ENCODE results near the gene IL1B. TPM values are rescaled to one million over a fixed set of nuclear protein-coding genes. Genes with fewer than 3 reads are reported as not detected.

The IL1B gene
- total RNA-seq, 2 experiments from 2014 or later = not detected

DNA sequence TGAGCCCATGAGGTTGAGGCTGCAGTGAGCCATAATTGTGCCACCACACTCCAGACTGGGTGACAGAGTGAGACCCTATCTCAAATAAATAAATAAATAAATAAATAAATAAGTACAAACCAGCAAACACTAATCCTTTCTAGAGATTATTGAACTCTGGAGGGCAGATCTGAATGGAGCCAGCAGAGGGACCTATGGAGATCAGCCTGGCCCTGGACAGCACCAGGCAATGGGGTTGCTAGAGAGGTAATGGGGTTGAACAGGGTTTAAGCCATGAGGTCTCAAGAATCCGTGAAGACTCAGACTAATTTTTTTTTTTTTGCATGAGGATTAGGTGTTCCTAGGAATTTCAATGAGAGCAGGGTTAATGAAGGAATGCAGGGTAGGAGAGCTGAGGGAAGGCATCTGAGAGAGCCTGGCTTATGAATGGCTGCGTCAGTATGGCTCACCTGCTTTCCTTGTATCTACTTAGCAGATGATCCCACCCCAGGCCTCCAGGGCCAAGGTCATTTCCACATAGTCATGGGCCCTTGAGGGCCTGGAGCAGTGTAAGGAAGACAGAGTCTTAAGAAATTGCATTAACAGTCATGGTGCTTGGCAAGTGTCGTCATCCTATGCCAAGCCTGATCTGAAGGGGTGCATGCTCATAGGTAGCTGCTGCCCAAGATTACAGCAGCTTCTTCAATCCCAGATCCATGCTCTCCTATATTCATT, 39.8 kb upstream of the IL1B start:
- BruUV-seq (replicated peaks) = no TSS peak
- TF ChIP-seq, protein P1, sequence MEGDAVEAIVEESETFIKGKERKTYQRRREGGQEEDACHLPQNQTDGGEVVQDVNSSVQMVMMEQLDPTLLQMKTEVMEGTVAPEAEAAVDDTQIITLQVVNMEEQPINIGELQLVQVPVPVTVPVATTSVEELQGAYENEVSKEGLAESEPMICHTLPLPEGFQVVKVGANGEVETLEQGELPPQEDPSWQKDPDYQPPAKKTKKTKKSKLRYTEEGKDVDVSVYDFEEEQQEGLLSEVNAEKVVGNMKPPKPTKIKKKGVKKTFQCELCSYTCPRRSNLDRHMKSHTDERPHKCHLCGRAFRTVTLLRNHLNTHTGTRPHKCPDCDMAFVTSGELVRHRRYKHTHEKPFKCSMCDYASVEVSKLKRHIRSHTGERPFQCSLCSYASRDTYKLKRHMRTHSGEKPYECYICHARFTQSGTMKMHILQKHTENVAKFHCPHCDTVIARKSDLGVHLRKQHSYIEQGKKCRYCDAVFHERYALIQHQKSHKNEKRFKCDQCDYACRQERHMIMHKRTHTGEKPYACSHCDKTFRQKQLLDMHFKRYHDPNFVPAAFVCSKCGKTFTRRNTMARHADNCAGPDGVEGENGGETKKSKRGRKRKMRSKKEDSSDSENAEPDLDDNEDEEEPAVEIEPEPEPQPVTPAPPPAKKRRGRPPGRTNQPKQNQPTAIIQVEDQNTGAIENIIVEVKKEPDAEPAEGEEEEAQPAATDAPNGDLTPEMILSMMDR (conservative IDR thresholded peaks at IDR 0.05; ENCODE audit: low read length) = no peak
- TF ChIP-seq EZH2phosphoT487 (IDR thresholded peaks at IDR 0.05; ENCODE audit: borderline replicate concordance, low read depth, low read length) = no peak
- Histone ChIP-seq H3K79me2 (ENCODE audit: insufficient read depth, low read depth, low read length) (no peaks in the 10 kb centered on the region), H3K4me1 (ENCODE audit: insufficient read depth, low read length, poor library complexity, severe bottlenecking) (peaks cover 24% of the 10 kb centered on the region), H3K4me3 (ENCODE audit: low read depth, low read length, poor library complexity, severe bottlenecking) (no peak overlapping the region), H3K27ac (ENCODE audit: low read depth, low read length, poor library complexity, severe bottlenecking) (no peak overlapping the region), H3K36me3 (ENCODE audit: insufficient read depth, low read length) (no peaks in the 10 kb centered on the region), H3K9me3 (ENCODE audit: low read length) (no peaks in the 10 kb centered on the region), H3K4me2 (ENCODE audit: low read length) (no peak overlapping the region), H4K20me1 (ENCODE audit: insufficient read depth, low read length) (no peaks in the 10 kb centered on the region), H3K9me2 (ENCODE audit: insufficient read depth, low read length) (no peaks in the 10 kb centered on the region), H2AFZ (ENCODE audit: low read length) (no peak overlapping the region)
- ChIA-PET CTCF (ENCODE audit: unreplicated experiment) (no interaction called here), POLR2A (no interaction called here)
- no peak for DNase-seq (ENCODE audit: low spot score)
- intact Hi-C loops (cut with micrococcal nuclease; ENCODE audit: unreplicated experiment) = no loop called here

DNA sequence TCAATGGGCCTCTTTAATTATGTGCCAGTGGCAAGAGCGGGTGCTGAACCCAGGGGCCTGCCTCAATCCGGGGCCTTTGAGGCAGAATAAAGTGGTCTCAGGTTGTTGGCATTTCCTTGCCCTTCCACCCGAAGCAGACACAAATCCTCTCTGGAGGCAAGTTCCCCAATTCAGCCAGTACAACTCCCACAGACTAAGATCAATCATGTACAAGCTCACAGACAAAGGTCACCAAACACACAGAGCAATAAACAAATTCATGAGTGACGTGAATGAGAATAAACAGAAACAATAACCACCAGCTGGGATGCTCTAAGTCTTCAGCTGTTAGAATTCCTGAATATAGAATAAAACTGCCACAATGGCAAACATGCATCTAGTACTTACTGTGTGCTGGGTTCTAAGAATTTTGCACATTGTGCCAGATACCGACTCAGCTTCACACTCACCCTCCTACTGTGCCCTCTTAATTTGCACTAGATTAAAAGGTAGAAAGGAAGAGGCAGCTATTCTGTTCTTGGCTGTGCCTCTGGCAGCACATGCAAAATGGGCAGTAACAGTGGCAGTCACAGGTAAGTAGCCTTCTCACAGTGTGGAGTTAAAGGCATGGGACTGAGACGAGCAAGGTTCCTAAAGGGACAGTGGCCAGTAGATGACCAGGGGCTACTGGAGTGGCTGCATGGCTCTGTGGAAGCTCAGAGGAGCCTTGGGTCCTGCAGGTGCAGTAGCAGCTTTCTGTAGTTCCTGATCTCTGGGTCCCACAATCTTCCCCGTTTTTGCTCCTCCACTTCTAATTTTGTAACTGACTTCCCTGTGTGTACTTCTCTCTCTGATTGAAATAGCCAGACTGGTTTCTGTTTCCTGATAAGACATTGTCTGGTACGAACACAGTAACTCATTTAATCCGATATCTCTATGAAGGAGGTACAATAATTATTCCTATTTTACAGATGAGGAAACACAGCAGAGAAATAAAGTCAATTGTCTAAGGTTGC, 34.6 kb upstream of the IL1B start:
- Histone ChIP-seq H3K4me3 (ENCODE audit: low read depth, low read length, poor library complexity, severe bottlenecking) (no peak overlapping the region), H3K9me3 (ENCODE audit: low read length) (no peaks in the 10 kb centered on the region), H3K4me1 (ENCODE audit: insufficient read depth, low read length, poor library complexity, severe bottlenecking) (no peaks in the 10 kb centered on the region), H3K36me3 (ENCODE audit: insufficient read depth, low read length) (no peaks in the 10 kb centered on the region), H3K4me2 (ENCODE audit: low read length) (no peak overlapping the region), H4K20me1 (ENCODE audit: insufficient read depth, low read length) (no peaks in the 10 kb centered on the region), H2AFZ (ENCODE audit: low read length) (no peak overlapping the region), H3K79me2 (ENCODE audit: insufficient read depth, low read depth, low read length) (no peaks in the 10 kb centered on the region), H3K9me2 (ENCODE audit: insufficient read depth, low read length) (no peaks in the 10 kb centered on the region), H3K27ac (ENCODE audit: low read depth, low read length, poor library complexity, severe bottlenecking) (no peak overlapping the region)
- intact Hi-C loops (cut with micrococcal nuclease; ENCODE audit: unreplicated experiment) = no loop called here
- ChIA-PET POLR2A (no interaction called here), CTCF (ENCODE audit: unreplicated experiment) (no interaction called here)
- no TSS peak for BruUV-seq (replicated peaks)
- TF ChIP-seq, protein P1 (conservative IDR thresholded peaks at IDR 0.05; ENCODE audit: low read length) = no peak
- no peak for TF ChIP-seq EZH2phosphoT487 (IDR thresholded peaks at IDR 0.05; ENCODE audit: borderline replicate concordance, low read depth, low read length)
- no peak for DNase-seq (ENCODE audit: low spot score)
